PFSK-1 (cell line): ENCODE data around the gene GRXCR2.

Source experiments
- FOXP2 ChIP-seq: optimal IDR thresholded peaks from 2 replicates; pipeline ENCODE3; 2011; ENCODE audit warnings: borderline replicate concordance, control low read depth, inconsistent platforms; ENCODE audit not compliant: insufficient read depth; ENCODE audit errors: extremely low read length, extremely low read depth
- POLR2AphosphoS5 ChIP-seq: IDR thresholded peaks from 2 replicates; pipeline ENCODE4 v1.6.1; 2012; ENCODE audit warnings: low read depth, mild to moderate bottlenecking, control low read depth, low read length, moderate library complexity
- REST ChIP-seq, 2 experiments: IDR thresholded peaks; 2 replicates each; pipeline versions ENCODE4 v1.6.1 to v1.8.0; 2011 to 2012; ENCODE audit warnings: low read depth in 2 of 2, low read length in 2 of 2, control low read depth in 1 of 2, inconsistent platforms in 1 of 2, mild to moderate bottlenecking in 1 of 2, moderate library complexity in 1 of 2; ENCODE audit not compliant: insufficient read depth in 1 of 2
- SIN3A ChIP-seq: IDR thresholded peaks from 2 replicates; pipeline ENCODE4 v1.6.1; 2012; ENCODE audit warnings: mild to moderate bottlenecking, low read length, moderate library complexity, borderline replicate concordance; ENCODE audit not compliant: insufficient read depth
- TAF1 ChIP-seq: IDR thresholded peaks from 2 replicates; pipeline ENCODE4 v1.6.1; 2012; ENCODE audit warnings: low read length, control low read depth, borderline replicate concordance; ENCODE audit not compliant: insufficient read depth

GRCh38 chr5:145825751-145826180 lies 47.0 kb downstream of the GRXCR2 start:
- TF ChIP-seq SIN3A (no peak), POLR2AphosphoS5 (no peak), TAF1 (no peak), REST (IDR thresholded peaks at IDR 0.05; ENCODE audit: insufficient read depth in 1 of 2, low read depth in 2 of 2, low read length in 2 of 2) (no peak), FOXP2 (no peak)
